SKM-1 treated with dmso at 0.1 percent for 144 hours (cell line): Measurements from ENCODE around the gene MAPKAP1.
A peak's percentile ranks its signal among the peaks of the same experiment; 100 is the strongest.
"Not testable (repeated sequence)": the region's sequence is repeated elsewhere in the genome, so short reads cannot be mapped to it uniquely, and the experiment has no call there.

Experiments
- DNase-seq: peaks from one replicate; lab custom pipeline; 2025; ENCODE audit not compliant: unreplicated experiment; lab: John Stamatoyannopoulos, UW

The MAPKAP1 gene

DNA sequence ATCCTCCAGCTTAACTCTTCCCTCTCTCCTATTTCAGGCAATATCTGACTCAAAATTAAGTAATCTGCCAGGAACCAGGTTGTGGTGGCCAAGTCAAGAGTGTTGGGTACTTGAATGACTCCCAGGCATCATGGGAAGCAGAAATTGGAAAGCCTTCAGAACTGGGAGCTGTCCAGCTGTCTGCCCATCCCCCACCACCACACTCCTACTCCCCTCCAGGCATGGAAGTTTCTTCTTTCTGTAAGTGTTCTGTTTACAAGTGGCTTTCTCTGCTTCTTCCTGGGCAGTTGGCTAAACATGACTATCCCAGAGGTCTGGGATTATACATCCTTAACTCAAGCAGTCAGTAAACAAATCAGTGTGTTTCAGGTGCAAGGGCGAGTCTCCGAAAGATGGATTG, 25.6 kb upstream of the MAPKAP1 start:
- no peak for DNase-seq

DNA sequence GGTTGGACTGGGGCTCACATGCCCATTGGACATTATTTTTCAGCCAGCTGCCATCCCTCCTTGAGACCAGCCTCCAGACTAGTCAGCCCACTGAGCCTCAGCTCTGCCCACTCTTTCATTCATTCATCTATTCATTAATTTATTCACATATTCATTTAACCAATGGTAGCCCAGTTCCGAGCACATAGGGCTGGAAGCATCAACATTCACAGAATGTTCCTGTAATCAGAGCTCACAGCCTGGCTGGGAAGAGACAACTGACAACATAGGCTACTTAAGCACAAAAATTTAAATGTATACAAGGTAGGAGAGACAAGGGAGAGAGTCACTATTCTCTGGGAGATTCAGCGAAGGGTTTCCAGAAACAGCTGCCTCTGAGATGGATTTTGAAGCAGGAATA, 23.2 kb upstream of the MAPKAP1 start:
- no peak for DNase-seq

DNA sequence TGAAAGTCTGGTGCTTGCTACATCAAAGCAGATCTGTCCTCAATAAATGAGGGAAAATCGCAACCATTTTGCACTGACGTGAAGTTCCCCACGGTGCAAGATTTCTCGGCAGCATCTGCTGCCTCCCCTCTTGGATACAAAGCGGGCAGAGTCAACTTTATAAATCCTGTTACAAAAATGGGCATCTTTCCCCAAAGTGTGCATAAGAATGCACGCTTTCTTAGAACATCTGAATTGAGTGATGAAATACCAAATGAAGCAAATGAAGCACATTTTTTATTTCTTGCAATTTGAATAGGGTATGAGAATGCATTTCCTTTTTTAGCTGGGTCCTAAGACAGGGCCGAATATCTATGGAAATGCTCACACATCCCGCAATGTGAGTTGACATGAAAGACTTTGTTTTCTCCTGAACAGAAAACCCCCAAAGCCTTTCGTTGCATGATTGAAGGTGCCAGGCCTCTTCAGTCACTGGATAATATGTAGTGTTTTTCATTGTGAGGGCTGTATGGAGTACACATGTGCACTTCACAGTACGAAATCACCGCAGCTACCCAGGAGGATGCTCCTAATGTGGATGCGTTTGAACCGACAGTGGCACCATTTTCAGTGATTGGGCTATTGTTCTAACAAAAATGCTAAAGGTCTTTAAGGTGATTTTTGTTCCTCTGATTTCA, 19.6 kb upstream of the MAPKAP1 start:
- no peak for DNase-seq

DNA sequence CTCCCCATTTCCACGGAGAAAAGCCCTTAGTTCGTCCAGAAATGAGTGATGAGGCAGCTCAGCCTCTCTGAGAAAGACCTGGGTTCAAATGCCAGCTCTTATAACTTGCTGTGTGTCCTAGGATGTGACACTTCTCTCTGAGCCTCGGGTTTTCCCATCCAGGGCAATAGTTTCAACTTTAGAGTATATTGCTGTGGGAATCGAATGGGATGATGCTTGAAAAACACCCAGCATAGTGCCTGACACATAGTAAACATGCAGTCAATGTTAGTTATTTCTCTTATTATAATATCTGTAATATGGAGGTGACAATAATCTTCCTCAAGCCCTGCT, 430 bp upstream of the MAPKAP1 start:
- no peak for DNase-seq

DNA sequence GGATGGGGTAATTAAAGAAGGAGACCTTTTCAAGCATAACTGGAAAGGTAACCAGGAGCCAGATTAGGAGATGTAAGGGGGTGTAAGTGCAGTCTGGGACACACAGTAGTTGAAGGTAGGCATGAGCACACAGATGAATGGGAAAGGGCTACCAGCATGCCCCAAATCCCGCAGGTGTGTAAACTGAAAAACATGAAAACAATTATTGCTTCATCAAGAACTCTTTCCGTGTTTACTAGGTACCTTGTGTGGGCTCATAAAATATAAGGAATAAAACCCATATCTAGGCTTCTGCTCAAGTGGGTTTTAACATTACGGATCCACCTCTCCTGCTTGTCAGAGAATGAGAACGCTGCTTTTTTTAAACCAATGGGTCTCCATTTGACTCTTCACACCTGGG, 1.1 kb downstream of the MAPKAP1 start:
- no peak for DNase-seq

DNA sequence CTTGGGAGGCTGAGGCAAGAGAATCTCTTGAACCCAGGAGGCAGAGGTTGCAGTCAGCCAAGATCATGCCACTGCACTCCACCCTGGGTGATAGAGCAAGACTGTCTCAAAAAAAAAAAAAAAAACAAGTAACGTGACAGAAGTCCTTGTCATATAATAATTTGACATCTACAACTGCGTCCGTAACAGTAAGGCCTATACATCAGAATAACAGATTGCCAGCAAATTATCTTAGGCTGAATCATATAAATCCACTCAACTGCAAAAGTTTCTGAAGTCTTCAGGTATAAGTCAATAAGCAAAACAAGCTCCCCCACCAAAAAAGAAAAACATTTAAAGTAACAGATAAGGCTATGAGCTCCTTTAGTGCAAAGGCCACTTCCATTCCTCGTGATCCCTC, 3.3 kb downstream of the MAPKAP1 start:
- DNase-seq: no peak

DNA sequence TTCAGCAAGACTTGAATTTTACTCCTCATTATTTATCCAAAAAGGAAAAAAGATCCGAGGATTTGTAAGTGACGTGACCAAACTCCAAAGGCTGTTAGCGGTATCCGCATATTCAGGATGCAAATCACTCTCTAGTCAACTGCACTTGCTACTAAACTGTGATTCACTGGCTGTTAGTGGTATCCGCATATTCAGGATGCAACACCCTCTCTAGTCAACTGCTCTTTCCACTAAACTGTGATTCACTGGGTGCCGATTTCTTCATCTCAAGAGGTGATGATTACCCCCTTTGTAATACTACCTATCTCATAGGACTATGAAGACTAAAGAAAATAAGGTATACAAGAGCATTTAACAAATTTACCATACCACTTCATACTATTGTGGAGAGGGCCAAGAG, 5.7 kb downstream of the MAPKAP1 start:
- DNase-seq: no peak

DNA sequence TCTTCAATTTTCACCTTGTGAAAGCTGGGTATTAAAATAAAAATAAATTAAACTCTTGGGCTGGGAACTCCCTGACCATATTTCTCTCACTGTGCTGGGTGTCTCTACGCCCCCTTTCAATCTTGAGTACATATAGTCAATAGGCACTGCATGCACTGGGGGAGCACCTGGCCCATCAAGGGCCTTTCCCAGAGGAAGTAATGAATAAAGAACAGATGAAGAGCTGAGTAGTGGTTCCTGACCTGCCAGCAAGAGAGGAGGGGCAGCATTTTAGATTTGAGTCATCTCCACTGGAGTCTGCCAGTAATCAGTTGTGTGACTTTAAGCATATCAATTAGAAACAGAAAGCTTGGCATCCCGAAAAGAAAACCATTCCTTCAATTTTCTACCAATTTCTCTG, 6.2 kb downstream of the MAPKAP1 start:
- no peak for DNase-seq

DNA sequence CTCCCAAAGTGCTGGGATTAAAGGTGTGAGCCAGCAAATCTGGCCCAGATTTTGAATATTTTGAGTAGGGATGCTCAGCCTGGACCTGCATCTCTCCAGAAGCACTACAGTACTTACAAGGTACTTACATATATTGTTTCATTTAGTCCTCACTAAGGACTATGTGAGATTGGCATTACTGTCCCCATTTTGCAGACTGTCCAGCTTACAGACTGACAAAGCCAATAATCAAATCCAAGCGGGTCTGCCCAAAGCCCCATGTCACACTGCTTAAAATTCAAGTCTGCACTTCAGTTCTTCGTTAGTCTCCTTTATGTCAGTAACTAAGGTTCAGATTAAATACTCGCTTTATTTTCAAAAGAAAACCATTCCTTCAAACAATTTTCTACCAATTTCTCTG, 7.1 kb downstream of the MAPKAP1 start:
- DNase-seq: no peak

DNA sequence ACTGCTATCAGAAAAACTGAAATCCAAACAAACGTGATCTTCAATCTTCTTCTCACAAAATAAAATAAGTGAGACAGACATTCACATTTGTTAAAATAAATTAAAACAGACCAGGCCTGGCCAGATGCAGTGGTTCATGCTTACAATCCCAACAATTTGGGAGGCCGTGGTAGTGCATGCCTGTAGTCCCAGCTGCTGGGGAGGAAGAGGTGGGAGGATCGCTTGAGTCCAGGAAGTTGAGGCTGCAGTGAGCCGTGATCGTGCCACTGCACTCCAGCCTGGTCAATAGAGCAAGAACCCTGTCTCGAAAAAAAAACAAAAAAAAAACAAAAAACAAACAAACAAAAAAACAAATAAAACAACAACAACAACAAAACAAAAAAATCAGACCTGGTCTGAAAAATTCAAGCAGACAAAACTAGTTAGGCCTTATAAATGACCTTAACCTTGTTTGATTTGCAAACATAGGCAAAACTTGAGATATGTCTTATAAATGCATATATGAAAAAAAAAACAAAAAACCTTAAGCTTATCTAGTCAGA, 10.8 kb downstream of the MAPKAP1 start:
- no peak for DNase-seq

DNA sequence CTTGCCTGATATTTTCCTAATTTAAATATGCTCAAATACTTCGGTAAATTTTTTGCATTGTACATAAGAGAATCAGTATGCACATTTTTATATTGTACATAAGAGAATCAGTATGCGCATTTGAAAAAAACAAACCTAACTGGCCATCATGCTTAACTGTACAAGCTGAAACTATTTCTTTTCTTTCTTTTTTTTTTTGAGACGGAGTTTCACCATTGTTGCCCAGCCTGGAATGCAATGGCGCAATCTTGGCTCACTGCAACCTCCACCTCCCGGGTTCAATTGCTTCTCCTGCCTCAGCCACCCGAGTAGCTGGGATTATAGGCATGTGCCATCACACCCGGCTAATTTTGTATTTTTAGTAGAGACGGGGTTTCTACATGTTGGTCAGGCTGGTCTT, 11.5 kb downstream of the MAPKAP1 start:
- not testable (repeated sequence) for DNase-seq

DNA sequence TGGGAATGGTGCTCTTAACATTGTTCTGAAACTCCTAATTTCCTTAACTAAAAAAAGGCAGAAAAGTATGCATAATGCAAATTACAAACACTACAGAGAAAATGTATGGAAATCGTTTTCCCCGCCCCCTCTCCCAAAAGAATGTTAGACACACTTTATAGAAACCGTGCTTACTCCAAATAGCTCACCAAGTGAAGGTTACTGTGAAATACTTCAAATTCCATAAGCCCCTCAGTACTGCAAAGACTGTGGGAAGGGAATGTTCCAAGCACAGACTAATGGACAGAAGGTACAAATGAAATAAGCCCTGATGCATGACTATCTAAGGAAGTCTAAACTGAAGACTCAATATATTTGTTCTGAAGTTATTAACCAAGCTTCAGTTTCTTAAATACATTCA, 12.5 kb downstream of the MAPKAP1 start:
- DNase-seq: no peak

DNA sequence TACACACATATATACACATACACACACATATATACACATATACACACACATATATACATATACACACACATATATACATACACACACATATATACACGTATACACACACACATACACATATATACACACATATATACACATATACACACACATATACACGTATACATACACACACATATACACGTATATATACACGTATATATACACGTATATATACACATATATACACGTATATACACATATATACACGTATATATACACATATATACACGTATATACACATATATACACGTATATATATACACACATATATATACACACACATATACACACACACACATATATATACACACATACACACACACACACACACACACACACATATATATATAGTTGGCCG, 13.5 kb downstream of the MAPKAP1 start:
- not testable (repeated sequence) for DNase-seq

DNA sequence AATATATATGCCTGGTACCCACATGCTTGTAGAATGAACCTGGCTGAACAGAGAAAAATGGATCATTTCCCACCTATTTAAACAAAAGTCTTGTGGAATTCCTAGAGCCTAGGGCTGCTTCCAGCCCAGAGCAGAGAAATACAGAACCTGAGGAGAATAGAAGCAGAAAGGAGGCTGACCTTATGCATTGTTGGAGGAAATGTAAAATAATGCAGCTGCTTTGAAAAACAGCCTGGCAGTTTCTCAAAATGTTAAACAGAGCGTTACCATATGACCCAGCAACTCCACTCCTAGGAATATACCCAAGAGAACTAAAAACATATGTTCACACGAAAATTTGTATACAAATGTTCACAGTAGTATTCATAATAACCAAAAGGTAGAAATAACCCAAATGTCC, 15.1 kb downstream of the MAPKAP1 start:
- no peak for DNase-seq

DNA sequence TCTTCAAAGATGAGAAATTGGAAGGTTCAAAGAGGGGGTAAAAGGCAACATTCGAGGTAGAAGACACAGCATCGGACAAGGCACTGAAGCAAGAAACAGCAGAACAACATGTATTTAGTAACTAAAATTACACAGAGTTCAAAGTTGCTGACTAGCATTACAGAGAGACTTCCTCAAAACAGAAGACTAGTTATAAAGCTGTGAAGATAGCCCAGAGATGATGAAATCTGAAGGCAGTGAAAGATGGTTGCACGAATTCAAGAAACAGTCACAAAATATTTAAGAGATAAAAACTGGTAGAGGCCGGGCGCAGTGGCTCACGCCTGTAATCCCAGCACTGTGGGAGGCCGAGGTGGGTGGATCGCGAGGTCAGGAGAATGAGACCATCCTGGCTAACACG, 16.3 kb downstream of the MAPKAP1 start:
- peak; percentile 81 for DNase-seq

DNA sequence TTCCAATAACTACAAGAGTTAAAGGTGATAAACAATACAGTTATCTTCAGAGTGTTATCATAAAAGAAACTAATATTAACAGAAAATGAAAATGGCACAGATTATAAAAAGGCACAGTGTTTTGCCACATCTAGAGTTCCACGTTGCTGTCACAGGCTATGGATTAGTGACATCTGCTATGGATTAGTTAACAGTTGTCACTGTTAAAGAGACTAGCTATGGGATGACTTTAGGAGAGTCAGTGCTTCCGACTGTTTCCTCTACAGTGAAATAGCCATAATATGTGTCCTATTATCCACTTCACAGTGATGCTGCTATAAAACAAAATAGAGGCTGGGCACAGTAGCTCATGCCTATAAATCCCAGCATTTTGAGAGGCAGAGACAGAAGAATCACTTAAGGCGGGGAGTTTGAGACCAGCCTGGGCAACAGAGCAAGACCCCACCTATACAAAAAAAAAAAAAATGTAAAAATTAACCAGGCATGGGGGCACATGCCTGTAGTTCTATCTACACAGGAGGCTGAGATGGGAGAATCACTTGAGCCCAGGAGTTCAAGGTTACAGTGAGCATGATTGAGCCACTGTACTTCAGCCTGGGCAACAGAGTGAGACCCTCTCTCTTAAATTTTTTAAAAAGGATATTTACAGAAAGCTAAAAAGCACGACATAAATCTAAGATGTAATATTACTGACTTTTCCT, 19.7 kb downstream of the MAPKAP1 start:
- no peak for DNase-seq

DNA sequence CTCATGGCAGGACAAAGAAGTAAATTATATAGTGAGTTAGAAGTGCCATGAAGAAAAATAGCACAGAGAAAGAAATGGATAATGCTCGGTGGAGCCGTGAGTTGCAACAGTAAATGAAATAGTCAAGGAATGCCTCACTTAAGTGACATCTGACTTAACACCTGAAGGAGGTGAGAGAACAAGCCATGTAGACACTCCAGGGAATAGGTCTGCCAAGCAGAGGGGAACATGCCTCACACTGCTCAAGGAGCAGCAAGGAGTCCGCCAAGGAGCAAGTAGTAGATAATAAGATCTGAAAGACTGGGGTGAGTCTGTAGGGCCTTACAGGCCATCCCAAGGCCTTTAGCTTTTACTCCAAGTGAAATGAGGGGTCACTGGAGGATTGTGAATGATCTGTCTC, 21.8 kb downstream of the MAPKAP1 start:
- DNase-seq: no peak

DNA sequence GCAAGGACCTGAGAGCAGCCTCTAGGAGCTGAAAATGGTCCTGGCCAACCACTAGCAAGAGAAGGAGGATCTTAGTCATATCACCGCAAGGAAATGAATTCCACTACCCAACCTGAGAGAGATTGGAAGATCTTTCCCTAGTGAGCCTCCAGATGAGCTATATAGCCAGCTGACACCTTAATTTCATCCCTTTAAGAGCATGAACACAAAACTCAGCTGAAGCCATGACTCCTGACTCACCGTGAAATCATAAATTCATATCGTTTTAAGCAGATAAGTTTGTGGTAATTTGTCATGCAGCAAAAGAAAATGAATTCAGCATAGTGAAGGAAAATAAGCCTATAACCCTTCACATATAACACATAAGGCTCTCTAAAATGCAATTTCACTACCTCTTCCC, 23.5 kb downstream of the MAPKAP1 start:
- DNase-seq: no peak

DNA sequence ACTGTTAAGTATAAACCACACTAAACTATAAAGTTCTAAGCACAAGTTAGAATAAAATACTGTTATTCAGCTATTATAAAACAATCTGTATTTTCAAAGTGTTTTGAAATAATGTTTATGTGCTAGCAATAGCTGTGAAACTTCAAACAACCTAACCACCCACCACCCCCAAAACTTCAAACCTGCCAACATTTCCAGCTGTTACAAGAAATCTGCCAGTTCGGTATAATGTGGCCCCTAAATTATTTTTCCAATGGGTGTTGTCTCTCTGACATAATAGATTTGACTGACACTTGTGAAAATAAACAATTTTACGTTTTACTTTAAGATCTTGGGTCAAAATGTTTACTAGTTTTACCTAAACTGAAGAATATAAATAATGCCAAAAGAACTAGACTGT, 24.7 kb downstream of the MAPKAP1 start:
- DNase-seq: no peak

DNA sequence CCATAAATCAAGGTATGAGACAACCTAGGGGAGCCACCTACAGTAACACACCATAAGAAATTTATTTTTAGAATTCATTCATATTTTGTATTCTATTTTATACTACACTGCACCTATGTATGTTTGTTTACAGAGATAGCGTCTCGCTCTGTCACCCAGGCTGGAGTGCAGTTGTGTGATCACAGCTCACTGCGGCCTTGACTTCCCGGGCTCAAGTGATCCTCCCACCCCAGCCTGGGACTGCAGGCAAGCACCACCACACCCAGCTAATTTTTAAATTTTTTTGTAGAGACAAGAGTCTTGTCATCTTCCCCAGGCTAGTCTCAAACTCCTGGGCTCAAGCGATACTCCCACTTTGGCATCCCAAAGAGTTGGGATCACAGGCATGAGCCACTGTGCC, 25.4 kb downstream of the MAPKAP1 start:
- no peak for DNase-seq

DNA sequence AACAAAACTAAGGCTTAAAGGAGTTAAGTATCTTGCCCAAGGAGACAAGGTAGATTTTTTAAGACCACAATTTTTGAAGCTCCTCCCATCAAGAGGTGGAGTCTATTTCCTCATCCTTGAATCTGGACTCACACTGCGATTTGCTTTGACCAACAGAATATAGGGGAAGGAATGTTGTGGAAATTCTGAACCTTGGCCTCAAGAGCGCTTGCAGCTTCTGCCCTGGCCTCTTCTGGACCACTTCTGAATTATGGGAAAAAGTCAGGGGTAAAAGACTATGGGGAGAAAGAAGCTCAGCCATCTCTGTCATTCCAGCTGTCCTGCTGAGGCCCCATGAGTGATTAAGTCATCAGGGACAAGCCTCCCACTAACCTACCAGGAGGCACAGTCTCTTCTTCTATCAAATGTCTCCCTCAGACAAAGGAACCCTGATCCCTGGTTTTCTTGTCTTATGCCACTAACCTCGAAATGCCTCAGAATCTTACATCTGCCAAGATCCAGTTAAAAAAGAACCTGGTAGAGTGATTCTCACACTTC, 25.9 kb downstream of the MAPKAP1 start:
- no peak for DNase-seq

DNA sequence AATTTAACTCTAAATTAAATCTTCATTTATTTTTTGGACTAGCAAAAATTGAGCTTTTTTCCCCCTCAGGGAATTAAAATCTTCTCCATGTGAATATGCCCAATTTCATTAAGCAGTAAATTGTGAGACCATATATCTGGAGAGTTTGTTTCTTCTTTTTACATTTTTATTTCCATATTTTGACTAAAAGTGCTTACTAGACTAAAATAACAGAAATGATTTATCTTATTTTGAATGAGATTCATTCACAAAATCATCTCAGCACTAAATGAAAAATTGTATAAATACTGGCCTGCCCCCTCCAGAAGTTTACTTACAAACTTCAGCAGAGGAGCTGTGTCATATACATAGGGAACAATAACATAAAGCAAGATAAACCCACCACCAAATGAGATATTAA, 26.6 kb downstream of the MAPKAP1 start:
- DNase-seq: no peak
